HCT116 (cell line): ENCODE measurements around the gene LRRC3. TPM values are rescaled to one million over a fixed set of nuclear protein-coding genes. Genes with fewer than 3 reads are reported as not detected.

Source experiments
- ATAC-seq: fragments of 200-7000 bp; cut with Tn5 transposase; 2 replicates; pipeline ENCODE4 v1.9.1; 2020; ENCODE audit warnings: mild to moderate bottlenecking, moderate library complexity
- BruUV-seq: library from RNA; stranded (reverse); fragments of 400-500 nt; replicated peaks from 2 replicates; lab custom pipeline; 2021; lab: Mats Ljungman, UMichigan
- CTCF ChIA-PET: fragments of 300-600 bp; sonication (Branson Sonifier 250); formaldehyde crosslinking; loops from one replicate; lab custom pipeline; 2021; ENCODE audit warnings: antibody characterized with exemption; lab: Charles Lee
- POLR2A ChIA-PET: fragments of 300-600, 350-600 bp; sonication (Branson Sonifier 250); formaldehyde crosslinking; loops from one replicate; lab custom pipeline; 2021; ENCODE audit warnings: antibody characterized with exemption; lab: Charles Lee
- RAD21 ChIA-PET, 2 experiments: fragments of 300-600 bp; sonication (Branson Sonifier 250); formaldehyde crosslinking; loops; one replicate each; lab custom pipeline; 2023; ENCODE audit warnings: low total read pairs in 2 of 2; ENCODE audit not compliant: uncharacterized antibody in 2 of 2, unreplicated experiment in 2 of 2, low non-redundant PET in 1 of 2; lab: Charles Lee
- DNase-seq: peaks from one replicate; pipeline ENCODE4 v3.0.0-alpha.2; 2010; ENCODE audit warnings: low read depth, low spot score
- H2AFZ ChIP-seq: fragments of 200-600 bp; shearing (Covaris generic), sonication (generic); 2 replicates; pipeline ENCODE4 v1.6.1; 2017; ENCODE audit warnings: low read depth, mixed run types, mixed read lengths, antibody characterized with exemption, low read length; ENCODE audit not compliant: poor library complexity, severe bottlenecking
- H3K27ac ChIP-seq: 2 replicates; pipeline ENCODE4 v1.5.1; 2012; ENCODE audit warnings: low read depth, low read length
- H3K27me3 ChIP-seq: fragments of 200-600 bp; sonication (generic); 2 replicates; pipeline ENCODE4 v1.6.1; 2016; ENCODE audit warnings: mixed run types, low read length, mixed read lengths; ENCODE audit not compliant: insufficient read depth
- H3K36me3 ChIP-seq, 2 experiments: fragments of 200-500 bp in 1 of 2; fragments of 200-600 bp in 1 of 2; sonication (Bioruptor generic) in 1 of 2; sonication (generic) in 1 of 2; 2 replicates each; pipeline versions ENCODE4 v1.5.1 to v1.6.1; 2014 to 2016; ENCODE audit warnings: low read length in 2 of 2, inconsistent platforms in 1 of 2, mixed read lengths in 1 of 2, mixed run types in 1 of 2; ENCODE audit not compliant: insufficient read depth in 2 of 2, control insufficient read depth in 1 of 2
- H3K4me1 ChIP-seq, 2 experiments: fragments of 200-600 bp in 1 of 2; sonication (generic) in 1 of 2; 2 replicates each; pipeline versions ENCODE4 v1.5.1 to v1.6.1; 2012 to 2017; ENCODE audit warnings: low read length in 2 of 2, inconsistent platforms in 1 of 2, mild to moderate bottlenecking in 1 of 2, mixed read lengths in 1 of 2, mixed run types in 1 of 2, moderate library complexity in 1 of 2; ENCODE audit not compliant: insufficient read depth in 2 of 2, control insufficient read depth in 1 of 2
- H3K4me2 ChIP-seq: fragments of 200-600 bp; sonication (generic); 2 replicates; pipeline ENCODE4 v1.6.1; 2017; ENCODE audit warnings: mixed run types, low read length, mixed read lengths
- H3K4me3 ChIP-seq, 2 experiments: fragments of 200-600 bp in 1 of 2; sonication (generic) in 1 of 2; replicated peaks in 1 of 2; 2 replicates each; pipeline ENCODE4 v1.5.1; 2011 to 2016; ENCODE audit warnings: low read length in 2 of 2, control low read depth in 1 of 2, low read depth in 1 of 2, mild to moderate bottlenecking in 1 of 2, mixed read lengths in 1 of 2, mixed run types in 1 of 2
- H3K79me2 ChIP-seq: fragments of 200-600 bp; sonication (generic); 2 replicates; pipeline ENCODE4 v1.6.1; 2017; ENCODE audit warnings: mild to moderate bottlenecking, mixed run types, low read length, moderate library complexity, mixed read lengths; ENCODE audit not compliant: insufficient read depth
- H3K9ac ChIP-seq: fragments of 200-600 bp; sonication (generic); 2 replicates; pipeline ENCODE4 v1.6.1; 2016; ENCODE audit warnings: low read length, mixed read lengths
- H3K9me2 ChIP-seq: fragments of 200-600 bp; sonication (generic), shearing (Covaris generic); 2 replicates; pipeline ENCODE4 v1.6.1; 2017; ENCODE audit warnings: mixed run types, mild to moderate bottlenecking, moderate library complexity; ENCODE audit not compliant: insufficient read depth
- H3K9me3 ChIP-seq, 2 experiments: fragments of 200-500 bp in 1 of 2; fragments of 200-600 bp in 1 of 2; sonication (Bioruptor generic) in 1 of 2; sonication (generic) in 1 of 2; 2 replicates each; pipeline ENCODE4 v1.6.1; 2014 to 2017; ENCODE audit warnings: low read length in 2 of 2, mixed read lengths in 2 of 2, inconsistent platforms in 1 of 2, low read depth in 1 of 2, mild to moderate bottlenecking in 1 of 2, mixed run types in 1 of 2, moderate library complexity in 1 of 2; ENCODE audit not compliant: control insufficient read depth in 1 of 2, insufficient read depth in 1 of 2
- H4K20me1 ChIP-seq: fragments of 200-600 bp; sonication (generic), shearing (Covaris generic); 2 replicates; pipeline ENCODE4 v1.6.1; 2017; ENCODE audit warnings: mixed run types, mild to moderate bottlenecking, moderate library complexity; ENCODE audit not compliant: insufficient read depth
- CEBPB ChIP-seq: IDR thresholded peaks from 2 replicates; pipeline ENCODE4 v1.6.1; 2012; ENCODE audit warnings: low read depth
- EGR1 ChIP-seq: IDR thresholded peaks from 2 replicates; pipeline ENCODE4 v1.6.1; 2012; ENCODE audit warnings: low read depth
- ELF1 ChIP-seq: IDR thresholded peaks from 2 replicates; pipeline ENCODE4 v1.6.1; 2012; ENCODE audit warnings: low read depth, borderline replicate concordance
- EZH2phosphoT487 ChIP-seq: fragments of 200-600 bp; IDR thresholded peaks from 2 replicates; pipeline ENCODE4 v1.6.1; 2018; ENCODE audit warnings: antibody characterized with exemption, borderline replicate concordance
- FOSL1 ChIP-seq: IDR thresholded peaks from 2 replicates; pipeline ENCODE4 v1.6.1; 2012; ENCODE audit warnings: low read depth
- POLR2AphosphoS5 ChIP-seq: IDR thresholded peaks from 2 replicates; pipeline ENCODE4 v1.6.1; 2011; ENCODE audit warnings: mild to moderate bottlenecking, low read depth, low read length, moderate library complexity
- RAD21 ChIP-seq: IDR thresholded peaks from 2 replicates; pipeline ENCODE4 v1.6.1; 2012; ENCODE audit warnings: low read depth, mild to moderate bottlenecking
- SP1 ChIP-seq: IDR thresholded peaks from 2 replicates; pipeline ENCODE4 v1.6.1; 2012; ENCODE audit warnings: low read depth
- SRF ChIP-seq: IDR thresholded peaks from 2 replicates; pipeline ENCODE4 v1.6.1; 2012; ENCODE audit warnings: low read depth
- YY1 ChIP-seq: IDR thresholded peaks from 2 replicates; pipeline ENCODE4 v1.6.1; 2011; ENCODE audit warnings: low read length, low read depth, moderate library complexity, mild to moderate bottlenecking; ENCODE audit not compliant: insufficient replicate concordance; ENCODE audit errors: extremely low read depth
- ZFX ChIP-seq: fragments of 450-650 bp; IDR thresholded peaks from 2 replicates; pipeline ENCODE4 v1.6.1; 2017
- ZNF274 ChIP-seq: fragments of 200-500 bp; sonication (Bioruptor generic); IDR thresholded peaks from 2 replicates; pipeline ENCODE4 v1.6.1; 2014; ENCODE audit warnings: mild to moderate bottlenecking, low read depth, low read length, inconsistent platforms
- intact Hi-C: fragments of 100-400 bp; cut with micrococcal nuclease; formaldehyde crosslinking; loops from 2 replicates; pipeline ENCODE4 v1.10.0; 2022
- total RNA-seq: library from RNA; stranded (reverse); gene quantifications from one replicate; pipeline ENCODE4 v1.2.1, GENCODE V29; 2021; ENCODE audit not compliant: unreplicated experiment
- TF ChIP-seq, protein P1 (sequence below), 3 experiments: fragments of 200-600 bp in 1 of 3; sonication (generic) in 1 of 3; IDR thresholded peaks in 2 of 3; conservative IDR thresholded peaks in 1 of 3; 2 replicates each; pipeline ENCODE4 v1.5.1; 2012 to 2017; ENCODE audit warnings: low read depth in 2 of 3, low read length in 2 of 3, antibody characterized with exemption in 1 of 3, borderline replicate concordance in 1 of 3, control low read depth in 1 of 3, mild to moderate bottlenecking in 1 of 3, mixed read lengths in 1 of 3, mixed run types in 1 of 3, moderate library complexity in 1 of 3; ENCODE audit not compliant: insufficient read depth in 1 of 3
- TF ChIP-seq, protein P2 (sequence below): IDR thresholded peaks from 2 replicates; pipeline ENCODE4 v1.6.1; 2012
- TF ChIP-seq, protein P3 (sequence below): IDR thresholded peaks from 2 replicates; pipeline ENCODE4 v1.6.1; 2012

Gene LRRC3
- total RNA-seq, 1 experiment from 2014 or later: 7.5 TPM

DNA sequence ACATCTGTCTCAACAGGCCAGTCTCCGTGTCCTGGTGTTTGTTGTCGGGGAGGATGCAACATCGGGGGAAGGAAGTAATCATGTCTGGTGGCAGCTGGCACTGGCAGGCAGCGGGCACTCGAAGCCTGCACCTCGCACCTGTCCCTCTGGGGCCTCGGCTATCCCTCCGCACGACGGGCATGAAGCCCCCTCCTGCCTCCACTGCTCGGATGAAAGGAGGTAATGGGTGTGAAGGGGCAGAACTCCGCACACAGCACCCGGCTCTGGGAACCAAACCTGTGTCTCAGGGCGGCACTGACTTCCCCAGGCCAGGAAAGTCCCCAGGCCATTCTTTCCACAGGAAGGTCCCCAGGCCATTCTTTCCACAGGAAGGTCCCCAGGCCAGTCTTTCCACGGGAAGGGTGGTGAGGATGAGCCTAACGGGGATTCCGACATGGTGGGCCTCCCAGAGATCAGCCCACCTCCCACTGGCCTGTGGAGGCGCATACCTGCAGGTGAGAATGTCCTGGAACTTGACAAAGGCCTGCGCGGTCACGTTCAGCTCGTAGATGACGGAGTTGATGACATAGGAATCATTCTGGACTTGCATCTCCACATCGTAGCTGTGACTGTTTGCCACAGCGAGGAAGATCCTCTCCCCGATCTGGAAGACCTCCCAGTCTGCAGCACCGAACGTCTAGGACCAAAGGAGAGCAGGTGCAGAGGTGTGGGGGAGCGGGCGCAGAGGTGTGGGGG lies 53.6 kb downstream of the LRRC3 start:
- CTCF ChIA-PET: no interaction called here
- ATAC-seq (no peak), DNase-seq (no peak)
- no TSS peak for BruUV-seq
- POLR2A ChIA-PET: no interaction called here
- RAD21 ChIA-PET: interaction anchor here in 1 of 2 experiments (0.8 kb wide), 1 partner anchor 87 kb away, joined by 5 read pairs; no protein-coding TSS in a partner anchor
- H4K20me1 ChIP-seq: no peaks in the 10 kb centered on the region
- TF ChIP-seq, protein P1, sequence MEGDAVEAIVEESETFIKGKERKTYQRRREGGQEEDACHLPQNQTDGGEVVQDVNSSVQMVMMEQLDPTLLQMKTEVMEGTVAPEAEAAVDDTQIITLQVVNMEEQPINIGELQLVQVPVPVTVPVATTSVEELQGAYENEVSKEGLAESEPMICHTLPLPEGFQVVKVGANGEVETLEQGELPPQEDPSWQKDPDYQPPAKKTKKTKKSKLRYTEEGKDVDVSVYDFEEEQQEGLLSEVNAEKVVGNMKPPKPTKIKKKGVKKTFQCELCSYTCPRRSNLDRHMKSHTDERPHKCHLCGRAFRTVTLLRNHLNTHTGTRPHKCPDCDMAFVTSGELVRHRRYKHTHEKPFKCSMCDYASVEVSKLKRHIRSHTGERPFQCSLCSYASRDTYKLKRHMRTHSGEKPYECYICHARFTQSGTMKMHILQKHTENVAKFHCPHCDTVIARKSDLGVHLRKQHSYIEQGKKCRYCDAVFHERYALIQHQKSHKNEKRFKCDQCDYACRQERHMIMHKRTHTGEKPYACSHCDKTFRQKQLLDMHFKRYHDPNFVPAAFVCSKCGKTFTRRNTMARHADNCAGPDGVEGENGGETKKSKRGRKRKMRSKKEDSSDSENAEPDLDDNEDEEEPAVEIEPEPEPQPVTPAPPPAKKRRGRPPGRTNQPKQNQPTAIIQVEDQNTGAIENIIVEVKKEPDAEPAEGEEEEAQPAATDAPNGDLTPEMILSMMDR (IDR thresholded peaks at IDR 0.05 in 2 of 3, conservative IDR thresholded peaks at IDR 0.05 in 1 of 3; ENCODE audit: borderline replicate concordance in 1 of 3, insufficient read depth in 1 of 3, low read depth in 2 of 3, low read length in 2 of 3): no peak
- TF ChIP-seq FOSL1: no peak
- TF ChIP-seq ZFX: no peak
- no peak for TF ChIP-seq EGR1
- TF ChIP-seq POLR2AphosphoS5: no peak
- no peak for TF ChIP-seq RAD21
- TF ChIP-seq SRF: no peak
- no peak for TF ChIP-seq SP1
- no peak for TF ChIP-seq CEBPB
- TF ChIP-seq, protein P2, sequence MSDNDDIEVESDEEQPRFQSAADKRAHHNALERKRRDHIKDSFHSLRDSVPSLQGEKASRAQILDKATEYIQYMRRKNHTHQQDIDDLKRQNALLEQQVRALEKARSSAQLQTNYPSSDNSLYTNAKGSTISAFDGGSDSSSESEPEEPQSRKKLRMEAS: no peak
- TF ChIP-seq, protein P3, sequence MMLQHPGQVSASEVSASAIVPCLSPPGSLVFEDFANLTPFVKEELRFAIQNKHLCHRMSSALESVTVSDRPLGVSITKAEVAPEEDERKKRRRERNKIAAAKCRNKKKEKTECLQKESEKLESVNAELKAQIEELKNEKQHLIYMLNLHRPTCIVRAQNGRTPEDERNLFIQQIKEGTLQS: no peak
- TF ChIP-seq EZH2phosphoT487: no peak
- TF ChIP-seq ELF1: no peak
- TF ChIP-seq ZNF274: no peak
- TF ChIP-seq YY1: no peak
- TF ChIP-seq, all 23 proteins: peak for 0
- H3K9me2 ChIP-seq: no peaks in the 10 kb centered on the region
- no peak overlapping the region for H3K4me3 ChIP-seq
- no peak overlapping the region for H3K9ac ChIP-seq
- no peak overlapping the region for H3K27ac ChIP-seq
- no peaks in the 10 kb centered on the region for H3K79me2 ChIP-seq
- no peaks in the 10 kb centered on the region for H3K9me3 ChIP-seq
- peaks cover 9 to 15% of the 10 kb centered on the region in 2 experiments for H3K4me1 ChIP-seq
- H3K36me3 ChIP-seq: no peaks in the 10 kb centered on the region
- H3K27me3 ChIP-seq: no peaks in the 10 kb centered on the region
- no peak overlapping the region for H2AFZ ChIP-seq
- no peak overlapping the region for H3K4me2 ChIP-seq
- intact Hi-C loops: no loop called here
